CD1c-positive myeloid dendritic cell (primary cell): ENCODE data around the gene EFL1.

ENCODE experiments used
- DNase-seq: peaks from one replicate; pipeline ENCODE4 v3.0.0-alpha.2; 2016; ENCODE audit errors: extremely low spot score

Gene EFL1

DNA sequence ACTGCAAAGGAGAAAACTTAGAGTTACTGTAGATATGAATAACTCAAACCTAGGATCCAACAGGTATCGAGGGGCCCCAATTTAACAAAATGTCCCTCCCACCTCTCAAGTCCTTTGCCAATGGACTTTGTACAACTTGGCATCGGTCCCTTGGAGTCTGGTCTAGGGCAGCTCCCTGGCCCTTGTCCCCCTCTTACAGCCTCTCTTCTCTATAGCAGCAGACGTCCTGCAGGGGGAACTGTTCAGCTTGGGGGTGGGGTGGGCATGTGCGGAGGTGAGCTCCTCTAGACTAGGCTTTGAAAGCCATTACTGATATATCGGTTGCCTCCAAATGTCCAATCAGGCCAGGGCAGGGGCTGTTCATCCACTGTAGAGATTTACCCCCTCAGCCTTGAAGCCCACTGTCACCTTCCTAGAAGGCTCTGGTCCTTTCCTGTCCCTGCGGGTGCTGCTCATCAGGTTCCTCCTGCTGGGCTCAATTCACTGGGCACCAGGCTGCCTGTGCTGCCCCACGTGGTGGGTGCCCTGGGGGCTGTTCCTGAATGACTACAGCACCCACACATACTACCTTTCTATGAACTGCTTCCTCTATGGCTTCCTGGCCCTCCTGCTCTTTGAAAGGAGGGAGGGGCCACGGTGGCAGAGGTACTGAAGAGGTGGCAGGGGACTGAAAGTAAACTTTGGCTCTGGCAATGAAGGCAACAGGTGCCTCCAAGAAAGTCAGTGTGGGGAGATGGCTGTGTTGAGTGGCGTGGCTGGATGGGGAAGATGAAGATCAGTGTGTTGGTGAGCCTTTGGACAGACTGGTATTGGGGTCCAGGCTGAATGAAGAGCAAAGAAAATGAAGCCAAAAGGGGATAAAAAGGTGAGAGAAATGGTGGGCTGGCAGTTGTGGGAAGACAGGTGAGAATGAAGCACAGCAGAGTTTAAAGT is 137.9 kb downstream of the EFL1 start:
- no peak for DNase-seq

DNA sequence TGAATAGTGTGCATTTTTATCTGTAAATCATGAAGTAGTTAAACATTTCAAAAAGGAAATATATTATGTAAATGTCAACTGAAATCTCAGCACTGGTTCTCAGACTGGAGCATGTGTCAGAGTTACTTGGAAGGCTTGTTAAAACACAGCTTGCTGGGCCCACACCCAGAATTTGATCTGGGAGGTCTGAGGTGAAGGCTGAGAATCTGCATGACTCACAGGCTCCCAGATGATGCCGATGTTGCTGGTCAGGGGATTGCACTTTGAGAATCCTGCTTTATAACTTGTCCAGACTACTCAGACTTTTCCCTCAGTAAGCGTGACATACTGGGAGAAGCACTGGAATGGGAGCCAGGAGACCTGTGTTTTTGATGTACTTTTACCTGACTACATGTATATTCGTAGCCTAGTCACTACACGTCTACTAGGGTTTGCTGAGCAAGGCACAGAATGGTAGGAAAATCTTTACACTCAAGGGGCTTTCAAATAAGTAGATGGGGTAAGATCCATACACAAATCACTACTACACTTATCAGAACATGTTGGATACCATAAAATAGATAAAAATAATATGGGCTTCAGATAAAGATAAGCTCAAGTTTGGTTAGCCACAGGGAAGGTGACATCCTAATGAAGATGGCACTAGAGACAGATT is 139.7 kb downstream of the EFL1 start:
- DNase-seq, result no peak

DNA sequence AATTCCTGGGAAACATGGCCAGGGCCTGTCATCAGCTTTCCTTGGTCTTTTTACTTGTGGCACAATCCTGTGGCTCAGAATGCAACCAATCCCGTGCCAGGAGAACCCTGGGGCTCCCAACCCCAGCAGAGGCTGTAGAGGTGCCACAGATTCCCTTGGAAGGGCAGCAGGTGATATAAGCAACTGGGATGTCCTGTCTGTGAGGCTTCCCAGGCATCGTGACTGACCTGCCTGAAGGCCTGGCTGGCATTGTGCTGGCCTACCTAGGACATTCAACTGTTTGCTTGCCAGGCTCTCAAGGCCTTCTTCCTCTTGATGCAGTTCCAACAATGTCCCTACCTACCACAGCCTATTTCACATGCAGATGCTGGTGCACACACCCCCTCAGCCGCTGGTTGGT is 144.5 kb downstream of the EFL1 start:
- DNase-seq, result no peak

DNA sequence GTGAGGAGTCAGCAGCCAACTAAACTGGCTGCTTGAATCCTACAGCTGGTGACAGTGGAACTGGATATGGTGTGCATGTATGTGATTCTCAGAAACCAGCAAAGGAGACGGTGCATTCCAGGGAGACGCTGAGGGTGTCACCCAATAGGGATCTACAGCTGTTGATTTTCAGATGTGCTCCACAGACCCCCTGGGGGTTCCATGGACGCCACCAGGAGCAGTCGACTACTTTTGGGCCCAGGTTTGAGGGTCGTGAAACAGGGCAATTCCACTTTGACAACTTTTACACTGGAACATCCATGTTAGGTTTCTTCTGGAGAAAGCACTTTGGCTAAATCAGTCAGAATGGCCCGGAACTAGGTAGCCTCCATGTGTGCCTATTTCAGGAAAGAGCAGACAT is 145.2 kb downstream of the EFL1 start:
- no peak for DNase-seq

DNA sequence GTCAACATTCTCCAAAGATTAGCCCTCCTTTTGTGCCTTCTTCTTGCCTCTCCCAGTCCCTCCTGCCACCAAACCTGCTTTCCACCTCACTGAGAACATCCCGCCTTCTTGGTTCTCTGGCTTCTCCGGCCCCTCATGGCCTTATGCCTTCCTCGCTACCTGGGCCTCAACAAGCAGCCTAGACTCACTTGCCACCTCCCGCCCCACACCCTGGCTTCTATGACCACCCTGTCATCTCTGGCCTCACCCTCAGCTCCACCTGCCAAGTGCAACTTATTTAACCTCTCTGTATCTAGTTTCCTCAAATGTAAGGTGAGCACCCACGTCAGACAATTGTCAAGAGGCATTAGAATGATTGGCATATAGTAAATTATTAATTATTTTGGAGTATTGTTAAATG is 147.9 kb downstream of the EFL1 start:
- no peak for DNase-seq

DNA sequence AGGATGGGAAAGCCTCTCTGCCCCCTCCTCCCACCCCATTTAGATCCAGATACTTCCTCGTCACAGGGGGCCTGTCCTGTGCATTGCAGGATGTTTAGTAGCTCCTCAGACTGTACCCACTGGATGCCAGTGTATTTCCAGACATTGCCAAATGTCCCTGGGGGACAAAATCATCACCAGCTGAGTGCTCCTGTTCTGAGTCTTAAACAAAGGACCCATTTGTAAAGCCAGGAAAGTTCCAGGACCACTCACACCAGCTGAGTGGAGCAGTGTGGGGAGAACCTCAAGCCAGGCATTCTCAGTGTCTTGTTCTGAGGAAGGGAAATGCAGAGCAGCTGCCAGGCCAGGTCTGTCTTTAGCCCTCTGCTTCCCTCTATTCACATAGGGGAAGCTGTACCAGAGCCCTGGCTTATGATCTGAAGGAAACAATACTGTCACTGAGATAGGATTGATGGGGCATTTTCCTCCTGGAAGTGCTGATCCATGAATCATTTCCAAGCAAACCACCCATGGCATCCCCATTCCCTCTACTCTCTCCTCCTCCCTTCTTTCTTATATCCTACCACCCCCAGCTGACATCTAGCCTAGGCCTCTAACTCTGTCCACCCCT is 149.3 kb downstream of the EFL1 start:
- DNase-seq, result no peak

DNA sequence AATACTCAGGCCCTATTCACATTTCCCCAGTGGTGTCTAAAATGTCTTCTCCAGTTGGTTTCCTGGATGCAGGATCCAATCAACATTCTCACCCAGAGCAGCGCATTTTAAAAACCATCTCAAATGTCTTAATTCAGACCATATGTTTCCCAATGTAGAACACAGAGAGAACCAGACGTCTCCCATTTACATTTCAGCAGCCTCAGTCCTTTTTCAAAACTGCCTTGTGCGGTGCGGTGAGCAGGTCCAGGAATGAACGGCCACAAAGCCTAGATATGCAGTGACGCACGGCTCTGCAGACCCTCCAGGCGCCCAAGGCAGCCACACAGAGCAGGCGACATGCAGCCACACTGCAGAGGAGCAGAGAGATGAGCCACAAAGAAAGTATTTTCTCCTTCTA is 150.6 kb downstream of the EFL1 start:
- no peak for DNase-seq

DNA sequence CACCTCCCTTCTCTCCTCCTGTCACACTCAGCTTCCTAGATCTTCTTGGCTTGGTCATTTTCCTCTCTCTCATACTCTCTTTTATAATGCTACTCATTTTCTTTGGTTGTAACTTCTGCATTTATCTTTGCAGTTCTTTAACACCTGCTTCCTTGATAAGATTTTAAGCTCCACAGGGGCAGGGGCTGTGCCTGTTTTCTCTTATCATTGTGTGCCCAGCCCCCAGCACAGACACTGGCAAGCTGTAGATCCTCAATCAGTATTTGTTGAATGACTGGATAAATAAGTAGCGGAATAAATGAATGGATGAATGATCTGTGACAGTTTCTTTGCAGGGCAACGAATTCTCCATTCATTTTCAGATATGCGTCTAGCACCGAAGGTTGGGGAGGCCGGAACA is 152.4 kb downstream of the EFL1 start:
- DNase-seq, result no peak

DNA sequence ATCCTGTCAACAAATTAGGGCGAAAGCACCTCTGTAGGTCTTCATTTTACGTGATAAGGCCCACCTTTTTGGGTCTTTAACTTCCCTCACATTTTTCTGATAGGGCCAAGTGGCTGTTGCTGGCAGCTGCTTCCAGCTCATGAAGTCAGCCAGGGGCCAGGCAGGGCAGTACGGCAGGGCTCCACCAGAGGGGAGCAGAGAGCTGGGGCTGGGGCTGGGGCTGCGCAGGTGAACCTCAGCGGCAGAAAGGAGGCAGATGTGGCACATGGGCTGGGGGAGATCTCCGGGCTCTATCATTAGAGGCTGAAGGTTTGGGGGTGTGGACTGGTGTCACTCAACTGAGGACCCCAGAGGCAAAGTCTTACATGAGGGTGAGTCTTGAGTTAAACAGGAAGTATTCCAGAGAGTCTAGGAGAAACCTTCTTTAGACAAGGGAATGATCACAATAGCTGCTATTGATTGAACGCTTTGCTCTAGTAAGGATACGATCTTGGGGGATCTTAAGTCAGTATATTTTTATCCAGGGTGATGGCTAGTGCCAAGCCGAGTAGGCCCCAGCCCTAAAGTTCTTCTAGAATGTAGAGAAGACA is 153.9 kb downstream of the EFL1 start:
- DNase-seq, result peak; percentile 48

DNA sequence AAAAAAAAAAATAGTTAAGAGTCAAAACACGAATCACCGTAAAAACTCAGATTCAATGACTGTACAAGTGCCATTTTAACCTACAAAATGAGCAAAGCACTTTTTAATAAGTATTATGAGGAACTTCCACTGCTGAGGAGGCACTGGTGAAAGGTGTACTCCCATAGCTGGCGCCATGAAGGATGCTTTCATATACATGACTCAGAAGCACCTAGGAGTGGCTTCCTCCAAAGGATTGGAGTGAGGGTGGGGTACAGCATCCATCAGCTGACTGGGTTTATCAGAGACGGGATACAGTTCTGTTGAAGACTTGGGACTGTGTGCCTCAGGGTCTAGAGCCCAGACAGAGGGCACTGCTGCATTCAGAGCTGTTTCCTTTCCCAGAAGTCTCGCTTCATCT is 155.9 kb downstream of the EFL1 start:
- no peak for DNase-seq

DNA sequence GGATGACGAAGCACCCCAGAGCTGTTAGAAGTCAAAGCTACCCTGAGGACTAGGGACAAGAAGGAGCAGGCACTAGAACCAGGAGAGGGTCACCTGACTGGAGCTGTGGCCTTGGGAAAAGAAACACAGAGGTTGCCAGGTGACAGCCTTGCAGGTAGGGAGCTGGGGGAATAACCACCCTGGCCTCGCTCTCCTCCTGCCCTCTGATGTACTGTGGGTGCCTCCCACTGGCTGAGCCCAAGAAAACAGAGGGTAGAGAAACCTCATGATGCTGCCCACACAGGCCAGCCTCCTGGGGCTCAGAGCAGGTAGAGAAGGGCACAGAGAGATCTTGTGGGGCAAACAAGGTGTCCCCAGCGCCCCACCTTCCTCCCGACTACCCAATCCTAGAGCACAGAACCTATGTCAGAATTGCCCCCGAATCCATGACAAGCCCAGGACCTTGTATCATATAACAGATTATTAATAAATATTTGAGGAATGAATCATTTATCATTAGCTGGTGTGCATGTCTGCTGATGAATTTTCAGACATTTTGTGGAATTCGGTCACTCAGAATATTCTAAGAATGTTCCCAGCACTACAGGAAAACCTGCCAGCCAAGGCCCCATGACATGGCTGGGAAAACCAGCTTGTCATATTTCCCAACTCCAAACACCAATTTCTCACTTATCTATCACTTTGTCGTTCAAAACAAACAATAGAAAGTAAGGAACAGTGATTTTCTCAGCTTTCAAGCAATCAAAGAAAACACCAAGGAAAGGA is 156.9 kb downstream of the EFL1 start:
- no peak for DNase-seq

DNA sequence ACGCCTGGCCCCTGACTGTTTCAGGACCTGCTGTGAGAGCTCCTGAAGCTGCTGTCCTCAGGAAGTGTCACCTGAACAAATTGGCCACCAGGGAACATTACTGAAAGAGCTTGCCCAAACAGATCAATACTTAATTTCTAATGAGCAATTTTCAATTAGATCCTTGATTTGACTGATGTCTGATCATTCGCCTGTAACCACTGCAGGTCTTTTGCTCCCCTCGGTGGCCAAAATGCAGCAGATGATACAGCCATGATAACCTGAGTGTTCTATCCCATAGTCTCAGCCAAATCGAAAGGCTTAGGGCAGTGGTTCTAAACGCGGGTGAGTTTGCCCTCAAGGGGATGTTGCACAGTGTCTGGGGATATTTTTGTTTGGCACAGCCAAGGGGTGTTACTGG is 159.1 kb downstream of the EFL1 start:
- DNase-seq, result no peak

DNA sequence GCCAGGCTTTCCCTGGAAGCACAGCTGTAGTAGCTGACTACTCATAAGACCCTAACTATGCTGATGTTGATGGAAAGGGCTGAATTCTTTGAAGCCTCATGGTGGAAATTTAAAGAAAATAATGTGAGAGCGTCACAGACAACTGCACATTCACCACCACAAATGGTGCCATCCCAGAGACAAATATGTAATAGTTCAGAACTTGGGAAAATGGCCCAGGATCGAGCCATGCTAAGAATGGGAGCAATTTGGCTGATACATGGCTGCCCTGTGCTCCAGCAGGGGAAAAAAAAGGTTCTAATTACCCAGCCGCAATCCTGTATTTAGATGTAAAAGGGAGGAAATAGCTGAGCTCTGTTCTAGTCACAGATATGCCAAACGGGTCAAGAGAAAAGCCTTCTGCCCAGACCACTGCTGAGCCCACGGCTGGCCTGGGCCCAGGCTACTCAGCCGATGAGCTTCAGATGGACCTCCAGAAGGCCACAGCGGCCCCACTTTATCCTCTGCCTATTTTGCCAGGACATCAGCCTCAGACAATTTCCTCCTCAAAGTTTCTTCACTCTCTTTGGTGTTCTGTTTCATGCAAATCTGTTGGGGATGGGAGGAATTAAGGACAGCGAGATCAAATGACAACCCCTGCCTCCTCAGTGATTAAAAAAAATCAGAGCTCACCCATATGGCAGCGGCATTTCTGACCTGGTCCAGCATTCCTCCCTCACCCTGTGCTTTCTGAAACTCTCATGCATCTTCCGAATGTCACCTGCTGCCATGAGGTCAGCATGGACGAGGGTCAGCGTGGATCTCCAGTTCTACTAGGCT is 162.2 kb downstream of the EFL1 start:
- no peak for DNase-seq

DNA sequence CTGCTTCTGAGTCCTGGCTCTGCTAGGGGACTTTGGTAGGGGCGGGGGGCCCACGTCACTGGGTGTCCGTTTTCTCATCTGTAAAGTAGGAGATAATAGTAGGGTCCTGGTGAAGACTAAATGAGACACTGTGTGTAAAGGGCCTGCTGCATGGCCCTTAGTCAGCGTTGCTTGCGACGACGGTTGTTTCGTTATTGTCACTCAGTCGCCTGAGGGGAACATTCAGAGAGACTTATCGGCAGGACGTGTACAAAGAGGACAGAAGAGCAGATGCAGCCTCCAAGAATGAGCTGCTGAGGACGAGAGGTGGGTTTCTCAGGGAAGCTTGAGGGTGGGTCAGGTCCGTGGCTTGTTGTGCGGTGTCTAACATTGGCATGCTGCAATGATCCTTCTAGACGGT is 163.9 kb downstream of the EFL1 start:
- no peak for DNase-seq

DNA sequence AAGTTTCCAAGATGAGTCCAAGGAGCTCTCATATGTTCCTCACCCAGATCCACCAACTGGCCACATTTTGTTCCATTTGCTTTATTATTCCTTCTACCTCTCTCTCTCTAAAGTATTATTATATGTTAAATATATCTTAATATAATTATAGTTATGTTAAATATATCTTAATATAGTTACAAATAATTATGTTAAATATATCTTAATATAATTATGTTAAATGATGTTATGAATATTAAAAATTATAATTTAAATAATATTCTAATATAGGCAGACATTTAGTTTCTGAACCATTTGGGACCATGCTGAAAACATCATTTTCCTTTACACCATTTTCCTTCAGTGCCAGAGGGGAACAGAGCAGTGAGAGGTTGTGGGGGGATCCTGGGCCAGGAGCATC is 166.7 kb downstream of the EFL1 start:
- no peak for DNase-seq

DNA sequence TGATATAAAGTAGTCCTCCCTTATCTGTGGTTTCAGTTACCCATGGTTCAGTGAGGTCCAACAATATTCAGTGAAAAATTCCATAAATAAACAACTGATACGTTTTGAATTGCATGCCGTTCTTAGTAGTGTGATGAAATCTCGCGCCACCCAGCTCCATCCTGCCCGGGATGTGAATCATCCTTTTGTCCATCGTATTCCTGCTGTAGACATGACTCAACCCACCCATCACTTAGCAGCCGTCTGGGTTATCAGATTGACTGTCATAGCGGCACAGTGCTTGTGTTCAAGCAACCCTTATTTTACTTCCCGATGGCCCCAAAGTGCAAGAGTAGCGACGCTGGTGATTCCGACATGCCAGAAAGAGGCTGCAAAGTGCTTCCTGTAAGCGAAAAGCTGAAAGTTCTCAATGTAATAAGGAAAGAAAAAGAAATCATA is 168.7 kb downstream of the EFL1 start:
- DNase-seq, result no peak

DNA sequence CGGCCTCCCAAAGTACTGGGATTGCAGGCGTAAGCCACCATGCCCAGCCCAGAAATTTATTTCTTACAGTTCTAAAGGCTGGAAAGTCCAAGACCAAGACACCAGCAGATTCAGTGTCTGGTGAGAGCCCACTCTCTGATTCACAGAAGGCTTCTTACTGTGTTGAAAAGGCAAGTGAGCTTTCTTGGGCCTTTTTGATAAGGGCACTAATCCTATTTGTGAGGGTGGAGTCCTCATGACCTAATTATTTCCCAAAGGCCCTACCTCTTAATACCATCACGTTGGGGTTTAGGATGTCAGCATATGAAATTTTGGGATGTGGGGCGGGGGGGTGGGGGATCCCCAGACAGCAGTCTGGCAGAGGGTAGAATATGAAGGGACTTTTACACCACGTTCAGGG is 169.2 kb downstream of the EFL1 start:
- no peak for DNase-seq

DNA sequence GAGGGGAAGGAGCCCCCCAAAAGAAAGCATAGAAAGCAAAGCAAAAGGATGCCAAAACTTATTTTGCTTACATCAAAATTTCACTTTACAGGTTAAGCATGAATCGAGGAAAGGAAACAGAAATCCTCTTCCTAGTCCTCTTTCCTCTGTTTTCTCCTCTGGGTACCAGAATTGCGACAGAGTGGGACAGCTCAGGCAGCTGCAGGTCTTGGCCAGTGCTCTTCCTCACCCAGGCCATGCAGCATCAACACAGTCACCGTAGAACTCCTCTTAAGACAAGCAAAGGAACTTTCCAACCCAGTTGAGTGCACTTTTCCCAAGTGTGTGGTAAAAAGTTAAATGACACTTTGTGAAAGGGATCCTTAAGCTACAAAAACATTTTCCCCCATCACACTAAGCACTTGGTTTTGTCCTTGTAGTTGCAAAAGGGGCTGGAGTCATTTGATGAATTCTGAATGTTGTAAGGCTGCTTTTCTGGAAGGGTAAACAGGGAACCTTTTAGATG is 170.8 kb downstream of the EFL1 start:
- no peak for DNase-seq

DNA sequence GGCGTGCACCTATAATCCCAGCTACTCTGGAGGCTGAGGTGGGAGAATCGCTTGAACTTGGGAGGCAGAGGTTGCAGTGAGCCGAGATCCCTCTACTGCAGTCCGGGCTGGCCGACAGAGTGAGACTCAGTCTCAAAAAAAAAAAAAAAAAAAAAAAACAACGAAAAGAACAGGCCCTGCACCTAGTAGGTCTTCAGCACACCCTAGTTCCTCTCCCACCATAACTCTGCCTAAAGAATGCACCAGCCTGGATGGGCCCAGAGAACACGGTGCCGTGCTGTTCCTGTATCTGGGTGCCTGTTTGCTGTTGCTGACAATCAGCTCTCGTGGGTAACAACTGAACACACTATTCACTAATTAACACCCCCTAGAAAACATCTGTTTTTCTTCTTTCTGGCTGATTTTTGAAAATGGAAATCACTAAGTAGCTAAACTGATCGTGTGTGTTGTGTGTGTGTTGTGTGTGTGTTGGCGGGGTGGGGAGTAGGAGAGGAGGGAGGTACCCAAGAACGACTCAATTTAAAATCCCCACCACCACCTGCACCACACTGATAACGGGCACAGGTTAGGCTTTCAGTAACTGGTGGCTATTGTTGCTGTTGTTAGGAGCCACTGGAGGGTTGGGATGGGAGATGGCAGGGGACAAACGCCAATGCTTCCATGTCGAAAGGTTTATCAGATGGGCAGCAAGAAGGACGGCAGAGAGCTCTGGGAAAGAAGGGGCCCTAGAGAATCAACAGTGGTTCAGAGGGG is 176.1 kb downstream of the EFL1 start:
- no peak for DNase-seq
